IPS-NIHi7 (cell line): ENCODE measurements around the gene DLK1.

Experiments used
- DNase-seq: peaks from one replicate; pipeline ENCODE4 v3.0.0; 2012; ENCODE audit warnings: mixed read lengths; ENCODE audit errors: extremely low spot score

Gene DLK1

DNA sequence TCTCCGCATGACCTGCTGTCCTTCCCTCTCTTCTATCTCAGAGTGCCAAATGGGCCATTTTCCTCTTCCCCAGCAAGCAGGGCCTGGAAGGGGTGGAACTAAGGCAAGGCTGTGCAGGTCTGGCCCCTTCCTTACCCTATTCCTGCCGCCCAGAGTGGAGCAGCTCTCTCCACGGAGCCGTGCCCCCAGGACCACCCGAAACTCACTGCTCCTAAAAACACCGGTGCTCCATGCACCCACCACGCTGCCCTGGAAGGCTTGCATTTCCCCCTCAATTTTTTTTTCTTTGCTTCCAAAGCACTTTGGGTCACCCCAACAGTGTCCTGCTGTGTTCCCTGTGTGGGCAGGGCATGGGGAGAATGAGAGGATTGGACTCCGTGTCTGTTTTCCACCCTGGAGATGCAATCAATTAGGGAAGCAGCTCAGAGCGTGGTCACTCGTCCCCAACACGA, 50.7 kb downstream of the DLK1 start:
- DNase-seq, result no peak

DNA sequence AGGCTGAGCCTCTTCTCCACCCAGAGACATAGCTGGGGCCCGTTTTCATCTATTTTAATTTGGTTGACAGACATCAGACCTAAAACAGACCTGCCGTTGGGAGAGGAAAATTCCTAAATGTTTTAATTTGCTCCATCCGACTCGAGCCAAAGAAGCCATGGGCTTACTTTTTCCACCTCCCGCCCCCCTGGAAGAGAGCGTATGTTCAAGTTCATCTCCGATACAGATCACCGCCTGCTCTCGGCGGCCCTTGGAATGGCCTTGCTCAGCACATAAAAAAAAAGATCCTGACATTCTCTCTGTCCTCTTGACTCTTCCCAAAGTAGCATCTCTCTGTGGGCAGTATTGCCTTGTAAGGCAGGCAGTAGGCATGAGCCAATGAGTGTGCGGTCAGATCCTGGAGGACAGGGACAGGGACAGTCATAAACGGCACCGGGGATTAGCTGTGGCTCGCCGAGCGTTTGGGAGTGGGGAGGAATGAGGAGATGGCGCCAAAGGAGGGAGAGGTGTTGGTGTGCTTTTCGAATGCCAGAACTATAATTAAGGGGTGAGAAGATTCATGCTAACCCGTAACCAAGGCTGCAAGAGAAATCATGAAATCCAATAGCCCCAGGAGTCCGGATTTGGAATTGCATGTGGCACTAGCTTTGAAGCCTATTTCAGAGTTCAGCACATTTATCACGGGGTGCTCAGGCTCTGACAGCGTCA, 51.3 kb downstream of the DLK1 start:
- no peak for DNase-seq

DNA sequence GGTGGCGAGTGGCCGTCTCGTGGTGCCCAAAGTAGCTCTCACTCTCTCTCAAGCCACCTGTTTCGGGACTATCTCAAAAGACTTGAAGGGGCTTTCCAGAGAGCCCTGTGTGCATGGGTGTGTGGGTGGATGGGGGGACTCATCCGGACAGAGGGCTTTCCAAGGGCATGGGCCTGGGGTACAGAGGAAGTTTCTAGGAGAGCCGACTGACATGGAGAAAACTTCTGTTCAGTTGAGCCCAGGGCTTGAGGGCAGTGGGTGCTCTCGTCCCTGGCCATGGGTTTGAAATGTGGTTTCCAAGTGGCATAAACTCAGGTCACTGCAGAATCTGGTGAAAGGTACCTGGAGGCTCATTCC, 51.8 kb downstream of the DLK1 start:
- DNase-seq, result no peak

GRCh38 chr14:100778951-100779690, 52.4 kb downstream of the DLK1 start:
- DNase-seq, result no peak

- no peak for DNase-seq
These were observed 53.0 kb downstream of the DLK1 start for GRCh38 chr14:100779691-100780080.

- no peak for DNase-seq
These were observed 53.6 kb downstream of the DLK1 start for GRCh38 chr14:100780246-100780645.

GRCh38 chr14:100780646-100781355, 54.1 kb downstream of the DLK1 start:
- no peak for DNase-seq

GRCh38 chr14:100781952-100782351, 55.3 kb downstream of the DLK1 start:
- no peak for DNase-seq

- DNase-seq, result no peak
These were observed 56.0 kb downstream of the DLK1 start for GRCh38 chr14:100782516-100783320.

GRCh38 chr14:100783630-100784370, 57.1 kb downstream of the DLK1 start:
- no peak for DNase-seq

GRCh38 chr14:100784523-100785337, 58.0 kb downstream of the DLK1 start:
- no peak for DNase-seq

DNA sequence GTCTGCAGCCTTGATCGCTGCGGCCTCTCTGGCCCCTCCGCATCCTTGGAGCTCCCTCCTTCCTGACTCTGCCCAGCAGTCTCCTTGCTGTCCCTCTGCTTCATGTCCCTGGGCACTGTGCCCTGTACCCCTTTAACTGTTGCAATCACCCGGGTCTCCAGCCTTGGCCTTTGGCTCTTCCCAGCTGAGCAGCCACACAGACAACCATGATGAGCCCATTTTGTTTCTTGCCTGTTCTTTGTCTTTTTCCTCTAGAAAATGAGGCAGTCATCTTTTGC, 58.6 kb downstream of the DLK1 start:
- DNase-seq, result no peak

DNA sequence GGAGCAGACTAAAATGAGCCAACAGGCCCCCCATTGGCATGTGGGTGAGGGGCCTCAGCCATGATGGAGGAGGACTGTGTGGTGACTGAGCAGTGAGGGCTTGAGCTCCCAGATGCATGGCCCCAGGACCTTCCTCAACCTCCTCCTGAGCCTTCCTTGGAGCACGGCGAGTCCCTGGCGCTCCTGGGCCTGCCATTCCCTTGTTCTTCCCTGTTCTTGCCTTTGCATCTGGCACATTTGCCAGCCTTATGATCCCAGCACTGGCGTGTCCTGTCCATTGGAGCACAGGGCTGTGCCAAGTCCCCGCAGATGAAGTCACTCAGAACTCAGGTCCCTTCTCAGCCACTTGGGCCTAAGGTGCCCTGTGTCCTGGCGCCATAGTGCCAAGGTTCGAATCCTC, 58.9 kb downstream of the DLK1 start:
- DNase-seq, result no peak

GRCh38 chr14:100786131-100786530, 59.4 kb downstream of the DLK1 start:
- DNase-seq, result no peak

DNA sequence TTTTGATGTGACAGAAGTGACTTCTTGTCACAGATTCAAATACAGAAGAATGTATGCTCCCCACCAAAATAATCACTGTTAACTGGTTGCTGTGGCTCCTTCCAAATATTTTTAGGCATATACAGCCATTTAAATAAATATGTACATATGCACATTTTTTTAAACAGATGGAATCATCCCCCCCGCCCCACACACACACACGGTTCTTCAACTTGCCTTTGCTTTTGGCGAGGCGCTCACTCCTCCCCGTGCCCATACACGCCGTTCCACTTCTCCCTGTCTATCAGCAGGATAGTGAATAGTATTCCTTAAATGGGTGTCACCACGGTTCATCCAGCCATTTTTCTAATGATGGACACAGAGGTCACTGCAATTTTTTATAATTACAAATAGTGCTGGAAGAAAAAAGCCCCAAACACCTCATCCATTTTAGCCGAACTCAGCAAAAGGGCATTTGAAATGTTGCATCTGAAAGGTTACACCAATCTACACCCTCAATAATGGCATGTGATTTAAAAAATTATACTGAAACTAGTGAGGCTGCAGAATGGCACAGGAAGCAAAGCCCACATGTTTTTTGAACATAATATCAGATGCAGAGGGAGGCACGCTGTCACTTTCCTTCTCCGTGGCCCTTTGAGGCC, 60.0 kb downstream of the DLK1 start:
- DNase-seq, result no peak

DNA sequence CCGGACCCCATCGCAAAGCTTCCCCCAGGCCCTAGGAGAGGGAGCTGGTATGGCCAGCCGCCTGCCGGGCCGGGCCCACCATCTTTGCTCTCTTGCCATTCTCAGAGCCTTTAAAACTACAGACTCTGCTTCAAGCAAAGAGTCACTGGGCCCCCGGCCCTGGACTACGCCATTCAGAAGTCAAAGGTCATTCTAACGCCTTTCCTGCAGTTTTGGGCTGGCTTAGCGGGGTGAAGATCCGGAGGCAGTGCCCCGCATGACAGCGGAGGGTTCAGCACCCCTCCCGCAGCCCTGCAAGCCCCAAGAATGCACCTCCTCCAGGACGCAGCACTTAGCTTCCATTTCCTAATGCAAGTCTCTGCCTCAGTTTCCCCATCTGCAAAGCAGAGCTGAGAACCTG, 61.0 kb downstream of the DLK1 start:
- DNase-seq, result no peak
